HG03571 (cell line): ENCODE results near the gene ZNF319.
A peak's percentile ranks its signal among the peaks of the same experiment; 100 is the strongest.
"Not testable (repeated sequence)": the region's sequence is repeated elsewhere in the genome, so short reads cannot be mapped to it uniquely, and the experiment has no call there.

Experiments used
- ATAC-seq: cut with Tn5 transposase; IDR thresholded peaks from one replicate; pipeline ENCODE4 v1.9.1; 2021; ENCODE audit not compliant: unreplicated experiment

The ZNF319 gene

GRCh38 chr16:58022601-58023371, 22.3 kb upstream of the ZNF319 start:
- no peak for ATAC-seq

GRCh38 chr16:58021661-58022551, 21.4 kb upstream of the ZNF319 start:
- ATAC-seq: no peak

GRCh38 chr16:58020628-58021521, 20.4 kb upstream of the ZNF319 start:
- no peak for ATAC-seq

- ATAC-seq: no peak
These were observed 19.5 kb upstream of the ZNF319 start for GRCh38 chr16:58019866-58020538.

GRCh38 chr16:58018803-58019202, 18.3 kb upstream of the ZNF319 start:
- no peak for ATAC-seq

GRCh38 chr16:58016840-58017446, 16.5 kb upstream of the ZNF319 start:
- ATAC-seq: no peak

- ATAC-seq: no peak
These were observed 12.9 kb upstream of the ZNF319 start for GRCh38 chr16:58013201-58013956.

- ATAC-seq: no peak
These were observed 12.0 kb upstream of the ZNF319 start for GRCh38 chr16:58012481-58012880.

GRCh38 chr16:58011652-58012051, 11.2 kb upstream of the ZNF319 start:
- no peak for ATAC-seq

GRCh38 chr16:58010886-58011285, 10.4 kb upstream of the ZNF319 start:
- no peak for ATAC-seq

- ATAC-seq: no peak
These were observed 9.5 kb upstream of the ZNF319 start for GRCh38 chr16:58009856-58010416.

- ATAC-seq: not testable (repeated sequence)
These were observed 4.3 kb upstream of the ZNF319 start for GRCh38 chr16:58004736-58005135.

GRCh38 chr16:58002936-58003335, 2.5 kb upstream of the ZNF319 start:
- ATAC-seq: no peak

GRCh38 chr16:58002416-58002800, 1.9 kb upstream of the ZNF319 start:
- no peak for ATAC-seq

GRCh38 chr16:58001781-58002415, 1.4 kb upstream of the ZNF319 start:
- ATAC-seq: no peak

GRCh38 chr16:58000706-58001676, 519 bp upstream of the ZNF319 start, which contains the start of gene USB1:
Gene USB1 (plus strand): TSS chr16:58001407. CDS start chr16:58001484, 77 bp downstream.
- peak; percentile 72 for ATAC-seq

GRCh38 chr16:57999366-57999970, 1.0 kb downstream of the ZNF319 start:
- no peak for ATAC-seq
